ENCODE results near the gene SNPH. TPM values are rescaled to one million over a fixed set of nuclear protein-coding genes. Genes with fewer than 3 reads are reported as not detected.

Gene SNPH
- total RNA-seq, 1 experiment from 2014 or later: 2.2 TPM

DNA sequence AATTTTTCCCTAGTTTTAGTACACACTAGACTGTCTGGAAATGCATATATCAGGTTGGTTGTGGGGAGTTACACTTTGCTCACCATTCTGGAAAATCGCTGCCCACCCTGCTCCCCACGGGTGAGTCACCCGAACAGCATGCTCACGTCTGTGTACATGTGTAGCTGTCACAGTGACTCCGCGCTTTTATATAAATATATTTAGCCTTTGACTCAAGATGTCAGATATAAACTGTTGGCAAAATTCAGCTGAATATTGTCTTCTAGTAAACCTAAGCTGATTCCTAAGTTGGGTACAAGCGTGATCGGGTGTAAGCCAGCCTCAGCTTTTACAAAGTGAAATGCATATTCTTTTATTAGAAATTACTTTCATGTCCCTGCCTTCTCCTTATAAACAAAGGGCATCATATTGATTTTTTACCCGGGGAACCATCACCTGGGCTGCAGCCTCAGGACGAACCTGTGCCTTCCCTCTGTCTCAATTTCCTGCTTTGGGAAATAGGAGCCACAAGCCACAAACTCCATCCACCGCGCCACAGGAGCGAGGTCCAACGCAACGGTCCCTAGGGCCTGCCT is 58.6 kb downstream of the SNPH start:
- peaks cover 19% of the 10 kb centered on the region for H3K4me1 Mint-ChIP-seq (ENCODE audit: insufficient read depth, unreplicated experiment)
- ChIA-PET POLR2A (interaction anchor here (0.6 to 10.7 kb wide), 25 partner anchors 8 to 1914 kb away, joined by 3 to 184 read pairs (median 4); partner anchors contain the start of genes FKBP1A and NSFL1C), CTCF (interaction anchor here (0.6 to 4.2 kb wide), 5 partner anchors 12 to 179 kb away, joined by 3 to 40 read pairs (median 8); no protein-coding TSS in a partner anchor)
- no peak overlapping the region for H3K27ac Mint-ChIP-seq (ENCODE audit: low read depth, unreplicated experiment)
- no peaks in the 10 kb centered on the region for H3K36me3 Mint-ChIP-seq (ENCODE audit: insufficient read depth, unreplicated experiment)
- no peak for DNase-seq (ENCODE audit: unreplicated experiment)
- H3K4me3 Mint-ChIP-seq (ENCODE audit: unreplicated experiment): no peak overlapping the region
- BruUV-seq (replicated peaks): no TSS peak
- intact Hi-C loops (cut with micrococcal nuclease): loop anchor here (2.0 kb wide), 1 partner anchor 68 kb away; the partner anchor contains the start of gene FKBP1A
- TF ChIP-seq, protein P1, sequence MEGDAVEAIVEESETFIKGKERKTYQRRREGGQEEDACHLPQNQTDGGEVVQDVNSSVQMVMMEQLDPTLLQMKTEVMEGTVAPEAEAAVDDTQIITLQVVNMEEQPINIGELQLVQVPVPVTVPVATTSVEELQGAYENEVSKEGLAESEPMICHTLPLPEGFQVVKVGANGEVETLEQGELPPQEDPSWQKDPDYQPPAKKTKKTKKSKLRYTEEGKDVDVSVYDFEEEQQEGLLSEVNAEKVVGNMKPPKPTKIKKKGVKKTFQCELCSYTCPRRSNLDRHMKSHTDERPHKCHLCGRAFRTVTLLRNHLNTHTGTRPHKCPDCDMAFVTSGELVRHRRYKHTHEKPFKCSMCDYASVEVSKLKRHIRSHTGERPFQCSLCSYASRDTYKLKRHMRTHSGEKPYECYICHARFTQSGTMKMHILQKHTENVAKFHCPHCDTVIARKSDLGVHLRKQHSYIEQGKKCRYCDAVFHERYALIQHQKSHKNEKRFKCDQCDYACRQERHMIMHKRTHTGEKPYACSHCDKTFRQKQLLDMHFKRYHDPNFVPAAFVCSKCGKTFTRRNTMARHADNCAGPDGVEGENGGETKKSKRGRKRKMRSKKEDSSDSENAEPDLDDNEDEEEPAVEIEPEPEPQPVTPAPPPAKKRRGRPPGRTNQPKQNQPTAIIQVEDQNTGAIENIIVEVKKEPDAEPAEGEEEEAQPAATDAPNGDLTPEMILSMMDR (IDR thresholded peaks at IDR 0.05; ENCODE audit: unreplicated experiment): no peak
- no peaks in the 10 kb centered on the region for H3K9me3 Mint-ChIP-seq (ENCODE audit: unreplicated experiment)
- no peaks in the 10 kb centered on the region for H3K27me3 Mint-ChIP-seq (ENCODE audit: insufficient read depth, unreplicated experiment)

DNA sequence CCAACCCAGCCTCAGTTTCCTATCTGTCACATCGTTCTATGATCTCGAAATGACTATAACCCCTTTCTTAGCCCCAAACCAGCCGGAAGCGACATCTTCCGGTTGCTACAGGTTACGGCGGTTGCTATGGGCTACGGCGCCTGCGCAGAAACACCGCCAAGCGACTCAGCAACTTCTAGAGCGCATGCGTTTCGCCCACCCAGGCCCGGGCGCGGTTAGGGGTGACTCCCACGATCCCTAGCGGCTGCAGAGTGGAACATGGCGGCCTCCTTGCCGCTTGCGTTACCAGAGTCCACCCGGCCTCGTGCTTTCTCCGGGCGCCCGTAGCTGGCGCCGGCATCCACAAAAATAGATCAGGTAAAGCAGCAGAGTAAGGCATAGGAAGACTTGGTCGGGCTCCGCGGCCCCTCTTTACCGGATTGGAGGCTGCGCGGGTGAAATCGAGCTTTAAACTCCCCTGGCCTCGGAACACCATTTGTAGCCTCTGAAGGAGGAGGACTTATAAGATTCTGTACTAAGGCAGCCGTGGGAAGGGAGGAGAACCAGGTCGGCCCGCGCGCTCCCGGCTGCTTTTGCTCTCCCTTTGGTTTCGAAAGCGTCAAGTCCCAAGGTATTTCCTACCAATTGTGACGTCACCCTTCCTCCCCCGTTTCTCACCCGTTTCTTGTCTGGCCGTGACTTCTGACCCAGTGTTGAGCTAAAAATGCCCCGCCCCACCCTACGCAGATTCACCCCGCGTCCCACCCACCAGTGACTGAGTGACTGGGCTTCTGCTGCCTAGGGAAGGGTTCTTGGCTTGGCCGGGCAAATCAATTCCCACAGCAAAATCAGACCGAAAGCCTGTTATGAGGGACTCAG is 59.3 kb downstream of the SNPH start:
- ChIA-PET CTCF (interaction anchor here (0.6 to 5.2 kb wide), 6 partner anchors 13 to 178 kb away, joined by 4 to 40 read pairs (median 14); no protein-coding TSS in a partner anchor), POLR2A (interaction anchor here (0.6 to 10.7 kb wide), 43 partner anchors 9 to 1364 kb away, joined by 3 to 184 read pairs (median 4); partner anchors contain the start of genes FKBP1A, NSFL1C, RAD21L1 and SNPH)
- peak; percentile 95 for DNase-seq (ENCODE audit: unreplicated experiment)
- TSS peak; percentile 71 for BruUV-seq (replicated peaks)
- TF ChIP-seq, protein P1 (IDR thresholded peaks at IDR 0.05; ENCODE audit: unreplicated experiment): no peak
- H3K9me3 Mint-ChIP-seq (ENCODE audit: unreplicated experiment): no peaks in the 10 kb centered on the region
- H3K27ac Mint-ChIP-seq (ENCODE audit: low read depth, unreplicated experiment): no peak overlapping the region
- H3K4me3 Mint-ChIP-seq (ENCODE audit: unreplicated experiment): no peak overlapping the region
- no peaks in the 10 kb centered on the region for H3K27me3 Mint-ChIP-seq (ENCODE audit: insufficient read depth, unreplicated experiment)
- intact Hi-C loops (cut with micrococcal nuclease): loop anchor here (2.0 kb wide), 1 partner anchor 67 kb away; the partner anchor contains the start of gene FKBP1A
- H3K4me1 Mint-ChIP-seq (ENCODE audit: insufficient read depth, unreplicated experiment): peaks cover 26% of the 10 kb centered on the region
- no peaks in the 10 kb centered on the region for H3K36me3 Mint-ChIP-seq (ENCODE audit: insufficient read depth, unreplicated experiment)

DNA sequence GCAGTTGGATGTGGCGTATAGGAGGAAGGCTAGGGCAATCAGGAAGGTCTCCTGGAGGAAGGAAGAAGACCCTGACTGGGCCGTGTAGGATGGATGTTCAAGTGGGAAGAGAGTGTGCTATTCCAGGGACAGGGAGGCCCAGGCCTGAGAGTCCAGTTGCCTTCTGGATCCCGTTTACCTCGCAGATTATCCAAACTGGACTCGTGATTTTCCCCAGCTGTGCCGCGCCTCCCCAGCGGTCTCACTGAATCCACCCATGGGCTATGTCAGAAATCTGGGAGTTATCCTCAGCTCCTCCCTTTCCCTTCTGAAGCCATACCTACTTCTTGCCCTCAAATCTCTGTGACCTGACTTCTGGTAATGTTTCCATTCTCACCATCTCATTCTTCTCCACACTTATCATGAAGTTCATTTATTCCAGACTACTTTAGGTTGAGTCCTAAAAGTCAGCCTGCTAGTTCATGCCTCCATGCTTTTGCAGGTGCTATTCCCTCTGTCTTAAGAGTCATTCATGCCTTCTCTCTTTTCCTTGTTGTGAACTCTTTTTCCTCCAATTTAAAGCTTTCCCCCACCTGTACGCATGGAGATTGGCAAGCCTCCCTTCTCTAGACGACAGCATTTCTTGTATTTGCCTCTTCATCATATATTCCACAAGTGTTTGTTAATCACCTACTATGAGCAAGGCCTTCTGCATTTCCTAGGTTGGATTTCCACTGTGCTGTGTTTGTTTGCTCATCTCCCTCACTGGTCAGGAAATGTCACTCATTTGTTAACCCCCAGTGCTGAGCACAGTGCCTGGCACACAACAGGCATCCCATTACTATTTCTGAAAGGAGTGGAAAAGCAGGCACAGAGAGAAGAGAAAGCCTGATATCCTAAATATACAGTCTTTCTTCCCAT is 60.2 kb downstream of the SNPH start:
- CTCF ChIA-PET: interaction anchor here (0.8 to 5.2 kb wide), 3 partner anchors 45 to 178 kb away, joined by 4 to 34 read pairs (median 8); no protein-coding TSS in a partner anchor
- POLR2A ChIA-PET: interaction anchor here (0.5 to 10.7 kb wide), 45 partner anchors 9 to 992 kb away, joined by 3 to 184 read pairs (median 4); partner anchors contain the start of genes FKBP1A, NSFL1C, PSMF1 and RAD21L1

More for the DNA sequence above, 60.2 kb downstream of the SNPH start:
- intact Hi-C loops (cut with micrococcal nuclease): no loop called here
- Mint-ChIP-seq H3K4me3 (ENCODE audit: unreplicated experiment) (no peak overlapping the region), H3K27ac (ENCODE audit: low read depth, unreplicated experiment) (no peak overlapping the region), H3K4me1 (ENCODE audit: insufficient read depth, unreplicated experiment) (peaks cover 35% of the 10 kb centered on the region), H3K27me3 (ENCODE audit: insufficient read depth, unreplicated experiment) (no peaks in the 10 kb centered on the region), H3K9me3 (ENCODE audit: unreplicated experiment) (no peaks in the 10 kb centered on the region), H3K36me3 (ENCODE audit: insufficient read depth, unreplicated experiment) (no peaks in the 10 kb centered on the region)
- TF ChIP-seq, protein P1 (IDR thresholded peaks at IDR 0.05; ENCODE audit: unreplicated experiment): no peak
- no peak for DNase-seq (ENCODE audit: unreplicated experiment)
- no TSS peak for BruUV-seq (replicated peaks)

All from MCF 10A (cell line).